OCI-M2 (cell line): Measurements from ENCODE around the gene PTPA.

Experiments used
- DNase-seq: peaks from one replicate; lab custom pipeline; 2025; ENCODE audit not compliant: unreplicated experiment; lab: John Stamatoyannopoulos, UW

Gene PTPA

GRCh38 chr9:129081388-129081904 lies 29.8 kb upstream of the PTPA start:
- DNase-seq = no peak

- no peak for DNase-seq
Measured at GRCh38 chr9:129084087-129084486, 27.1 kb upstream of the PTPA start.

GRCh38 chr9:129089246-129089645 lies 22.0 kb upstream of the PTPA start:
- DNase-seq = no peak

- DNase-seq = no peak
Measured at GRCh38 chr9:129093602-129094386, 17.4 kb upstream of the PTPA start.

- no peak for DNase-seq
Measured at GRCh38 chr9:129094387-129095169, 16.6 kb upstream of the PTPA start.

- no peak for DNase-seq
Measured at GRCh38 chr9:129095170-129095667, 16.0 kb upstream of the PTPA start.

- no peak for DNase-seq
Measured at GRCh38 chr9:129095908-129096307, 15.3 kb upstream of the PTPA start.

GRCh38 chr9:129097671-129098306 lies 13.4 kb upstream of the PTPA start:
- no peak for DNase-seq

GRCh38 chr9:129098328-129098727 lies 12.9 kb upstream of the PTPA start:
- no peak for DNase-seq

- DNase-seq = no peak
Measured at GRCh38 chr9:129100383-129101169, 10.6 kb upstream of the PTPA start.

GRCh38 chr9:129101279-129101678 lies 9.9 kb upstream of the PTPA start:
- no peak for DNase-seq

- no peak for DNase-seq
Measured at GRCh38 chr9:129102095-129102525, 9.1 kb upstream of the PTPA start.

- no peak for DNase-seq
Measured at GRCh38 chr9:129102791-129103594, 8.2 kb upstream of the PTPA start.

GRCh38 chr9:129103595-129103965 lies 7.6 kb upstream of the PTPA start:
- DNase-seq = no peak

- DNase-seq = no peak
Measured at GRCh38 chr9:129104051-129104450, 7.2 kb upstream of the PTPA start.

- DNase-seq = no peak
Measured at GRCh38 chr9:129105857-129106694, 5.1 kb upstream of the PTPA start.

GRCh38 chr9:129107651-129108050 lies 3.6 kb upstream of the PTPA start:
- no peak for DNase-seq

GRCh38 chr9:129108083-129108804 lies 3.0 kb upstream of the PTPA start:
- DNase-seq = no peak
